Spleen (tissue), 7 donors: ENCODE data around the gene LHFPL5.

ENCODE experiments used
- CTCF ChIP-seq, 11 experiments: fragments of 200-600 bp in 7 of 11; fragments of 450-650 bp in 4 of 11; sonication (generic) in 4 of 11; IDR thresholded peaks in 8 of 11; conservative IDR thresholded peaks in 3 of 11; 1 replicate in 7 of 11; 2 replicates in 4 of 11; pipeline versions ENCODE4 v1.4.0 to v1.8.0; 2016 to 2021; ENCODE audit warnings: antibody characterized with exemption in 11 of 11, inconsistent platforms in 4 of 11, mild to moderate bottlenecking in 1 of 11
- POLR2A ChIP-seq, 3 donors: fragments of 450-650 bp; IDR thresholded peaks; one replicate each; pipeline ENCODE4 v1.5.1; 2017; ENCODE audit warnings: antibody characterized with exemption in 3 of 3, mild to moderate bottlenecking in 1 of 3
- POLR2AphosphoS5 ChIP-seq, 3 donors: sonication (generic); formaldehyde crosslinking; IDR thresholded peaks; one replicate each; pipeline ENCODE4 v1.5.1; 2017; ENCODE audit warnings: antibody characterized with exemption in 3 of 3
- donor health status: DM: no; HTN: no; CAD: no; lungs with moderate emphysema.
- donor health status: DM: no; HTN: no; CAD: no.
- donor health status: DM: no; HTN: no; CAD: no.

GRCh38 chr6:35788423-35788982 lies 16.6 kb upstream of the LHFPL5 start:
- TF ChIP-seq POLR2AphosphoS5 (IDR thresholded peaks at IDR 0.05) (no peak), CTCF (IDR thresholded peaks at IDR 0.05 in 8 of 11, conservative IDR thresholded peaks at IDR 0.05 in 3 of 11) (no peak), POLR2A (IDR thresholded peaks at IDR 0.05) (no peak)
